ENCODE results near the gene SND1.

DNA sequence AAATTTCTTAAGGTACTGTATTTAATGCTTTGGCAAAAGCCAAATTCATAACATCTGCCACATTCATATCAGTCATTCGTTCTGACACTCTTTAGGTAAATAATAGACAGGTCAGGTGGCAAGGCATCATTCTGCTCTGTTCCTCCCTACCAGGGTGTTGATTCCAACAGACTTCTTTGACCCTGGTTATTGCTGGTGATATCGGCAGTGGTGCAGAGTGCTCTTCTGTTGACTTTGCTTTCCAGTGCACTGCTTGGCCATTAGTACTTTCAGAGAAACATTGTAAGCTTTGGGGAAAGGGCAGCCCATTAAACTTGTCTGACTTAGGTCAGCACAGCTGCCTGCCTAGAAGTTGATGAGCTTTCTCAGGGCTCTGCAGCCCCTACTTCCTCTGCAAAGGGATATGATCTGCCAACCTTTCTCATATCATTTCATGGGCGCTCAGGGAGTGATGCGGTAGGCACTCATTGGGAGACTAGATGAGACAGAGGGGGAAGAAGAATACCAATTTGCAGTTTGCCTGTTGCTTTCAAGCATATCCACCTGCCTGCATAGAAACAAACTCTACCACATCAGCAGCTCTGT is 240.0 kb downstream of the SND1 start:
- TF ChIP-seq POLR2A (IDR thresholded peaks at IDR 0.05; ENCODE audit: low read depth, low read length) (no peak), POLR2AphosphoS5 (IDR thresholded peaks at IDR 0.05; ENCODE audit: low read depth, low read length) (no peak)

Measured in GM12892 (cell line).